A549 (cell line): ENCODE data around the gene RANBP3. TPM values are rescaled to one million over a fixed set of nuclear protein-coding genes. Genes with fewer than 3 reads are reported as not detected.

Experiments used
- ATAC-seq, 2 experiments: fragments of 200-7000 bp in 1 of 2; fragments of >200 bp in 1 of 2; cut with Nextera tagmentation in 1 of 2; cut with Tn5 transposase in 1 of 2; 3 replicates each; pipeline versions ENCODE4 v1.8.0 to v1.9.1; 2018 to 2020; ENCODE audit warnings: mild to moderate bottlenecking in 1 of 2, moderate library complexity in 1 of 2
- CTCF ChIA-PET: fragments of 300-600 bp; sonication (Branson Sonifier 250); formaldehyde crosslinking; extraction: SDS; loops from one replicate; lab custom pipeline; 2021; ENCODE audit warnings: antibody characterized with exemption, inconsistent platforms; lab: Yijun Ruan, JAX
- POLR2A ChIA-PET: fragments of 350-600 bp; formaldehyde crosslinking; extraction: SDS; loops from one replicate; lab custom pipeline; 2021; ENCODE audit warnings: antibody characterized with exemption, inconsistent platforms; lab: Yijun Ruan, JAX
- DNase-seq, 2 experiments: peaks; one replicate each; pipeline versions ENCODE4 v3.0.0 to v3.0.0-alpha.2; 2011 to 2016; ENCODE audit warnings: low read depth in 1 of 2, low spot score in 1 of 2
- FAIRE-seq: peaks from 2 replicates; lab custom pipeline; 2011; peaks lifted over from hg19 to GRCh38; lab: Jason Lieb, UNC
- H3K27ac ChIP-seq, 2 experiments: fragments of >200 bp; sonication (Bioruptor Twin); formaldehyde crosslinking; 3 replicates each; pipeline ENCODE4 v1.5.1; 2016 to 2017
- H3K4me1 ChIP-seq: fragments of >200 bp; sonication (Bioruptor Twin); formaldehyde crosslinking; 3 replicates; pipeline ENCODE4 v1.6.1; 2016
- H3K4me2 ChIP-seq: fragments of >200 bp; sonication (Bioruptor Twin); formaldehyde crosslinking; 3 replicates; pipeline ENCODE4 v1.6.1; 2016
- H3K4me3 ChIP-seq: fragments of >200 bp; sonication (Bioruptor Twin); formaldehyde crosslinking; 3 replicates; pipeline ENCODE4 v1.5.1; 2016
- H3K9me3 ChIP-seq: fragments of >200 bp; sonication (Bioruptor Twin); formaldehyde crosslinking; 3 replicates; pipeline ENCODE4 v1.6.1; 2016
- ATOH8 ChIP-seq: fragments of 250-450 bp; sonication (Bioruptor Pico); IDR thresholded peaks from 2 replicates; pipeline ENCODE4 v1.5.0; 2020; ENCODE audit warnings: low read depth, mild to moderate bottlenecking, moderate library complexity
- CBX8 ChIP-seq: fragments of 200-600 bp; sonication (generic); IDR thresholded peaks from 2 replicates; pipeline ENCODE4 v1.6.1; 2016
- CEBPB ChIP-seq, 2 experiments: fragments of >200 bp in 1 of 2; sonication (Bioruptor Twin) in 1 of 2; formaldehyde crosslinking in 1 of 2; IDR thresholded peaks; 2 replicates each; pipeline ENCODE4 v1.6.1; 2012 to 2016
- CHD4 ChIP-seq: fragments of 200-600 bp; sonication (generic); IDR thresholded peaks from 2 replicates; pipeline ENCODE4 v1.6.1; 2016; ENCODE audit warnings: antibody characterized with exemption, mild to moderate bottlenecking, borderline replicate concordance
- EHF ChIP-seq: fragments of 250-450 bp; sonication (Bioruptor Pico); IDR thresholded peaks from 2 replicates; pipeline ENCODE4 v1.5.0; 2020; ENCODE audit warnings: mild to moderate bottlenecking
- EHMT2 ChIP-seq: fragments of 200-600 bp; sonication (generic); IDR thresholded peaks from 2 replicates; pipeline ENCODE4 v1.6.1; 2016; ENCODE audit warnings: antibody characterized with exemption, low read depth, mild to moderate bottlenecking, moderate library complexity
- ELK1 ChIP-seq: fragments of 150-350 bp; IDR thresholded peaks from 2 replicates; pipeline ENCODE4 v1.6.1; 2014; ENCODE audit warnings: low read depth, mild to moderate bottlenecking, low read length
- FOSB ChIP-seq: fragments of 250-450 bp; sonication (Bioruptor Pico); IDR thresholded peaks from 2 replicates; pipeline ENCODE4 v1.5.0; 2020; ENCODE audit warnings: mild to moderate bottlenecking, moderate library complexity
- FOXS1 ChIP-seq: fragments of 250-450 bp; sonication (Bioruptor Pico); IDR thresholded peaks from 2 replicates; pipeline ENCODE4 v1.5.0; 2020; ENCODE audit warnings: mild to moderate bottlenecking, moderate library complexity
- HEYL ChIP-seq: fragments of 250-450 bp; sonication (Bioruptor Pico); IDR thresholded peaks from 2 replicates; pipeline ENCODE4 v1.8.0; 2021; ENCODE audit warnings: mild to moderate bottlenecking, moderate library complexity
- HOXA7 ChIP-seq: fragments of 250-450 bp; sonication (Bioruptor Pico); IDR thresholded peaks from 2 replicates; pipeline ENCODE4 v1.5.0; 2020; ENCODE audit warnings: mild to moderate bottlenecking, moderate library complexity
- HOXB5 ChIP-seq: fragments of 250-450 bp; sonication (Bioruptor Pico); IDR thresholded peaks from 2 replicates; pipeline ENCODE4 v1.5.0; 2020; ENCODE audit warnings: mild to moderate bottlenecking, moderate library complexity
- KDM5A ChIP-seq: fragments of 200-600 bp; sonication (generic); IDR thresholded peaks from 2 replicates; pipeline ENCODE4 v1.6.1; 2016; ENCODE audit warnings: antibody characterized with exemption, mild to moderate bottlenecking
- MYC ChIP-seq: IDR thresholded peaks from 2 replicates; pipeline ENCODE4 v1.6.1; 2012; ENCODE audit warnings: mild to moderate bottlenecking, inconsistent platforms, low read length, improper control_type of control experiment, borderline replicate concordance
- NPAS2 ChIP-seq: fragments of 250-450 bp; sonication (Bioruptor Pico); IDR thresholded peaks from 2 replicates; pipeline ENCODE4 v1.8.0; 2022; ENCODE audit warnings: mild to moderate bottlenecking, moderate library complexity, borderline replicate concordance
- POLR2A ChIP-seq: IDR thresholded peaks from 2 replicates; pipeline ENCODE4 v1.6.1; 2012; ENCODE audit warnings: mild to moderate bottlenecking, low read length
- RCOR1 ChIP-seq: fragments of 150-350 bp; IDR thresholded peaks from 2 replicates; pipeline ENCODE4 v1.6.1; 2014; ENCODE audit warnings: antibody characterized with exemption, low read length, low read depth
- RNF2 ChIP-seq: fragments of 200-600 bp; sonication (generic); IDR thresholded peaks from 2 replicates; pipeline ENCODE4 v1.6.1; 2016; ENCODE audit warnings: low read depth, mild to moderate bottlenecking, antibody characterized with exemption, moderate library complexity, borderline replicate concordance
- TFCP2L1 ChIP-seq: fragments of 250-450 bp; sonication (Bioruptor Pico); IDR thresholded peaks from 2 replicates; pipeline ENCODE4 v1.5.0; 2021; ENCODE audit warnings: mild to moderate bottlenecking
- USF2 ChIP-seq: fragments of 450-650 bp; IDR thresholded peaks from 2 replicates; pipeline ENCODE4 v1.6.1; 2014; ENCODE audit warnings: antibody characterized with exemption
- ZFP36 ChIP-seq: fragments of 450-650 bp; IDR thresholded peaks from 2 replicates; pipeline ENCODE4 v1.6.1; 2014; ENCODE audit warnings: borderline replicate concordance; ENCODE audit not compliant: partially characterized antibody
- WGBS: methylation state at CpG from one replicate; pipeline ENCODE4 v1.1.6; 2017; ENCODE audit errors: missing lambda C conversion rate; 5-methylcytosine and 5-hydroxymethylcytosine counted together
- polyA plus RNA-seq, 4 experiments: library from polyadenylated mRNA; depleted of rRNA in 3 of 4; stranded (reverse); fragments of >200 nt; fragmentation: RNase III in 1 of 4; extraction: RNeasy Plus Mini Kit Qiagen cat#74134 plus additional on column Dnase treatment in 1 of 4; gene quantifications; 2 replicates in 3 of 4; 3 replicates in 1 of 4; pipeline ENCODE4 v1.2.3, GENCODE V29; 2011 to 2017
- TF ChIP-seq, protein P1 (sequence below): fragments of >200 bp; sonication (Bioruptor Twin); formaldehyde crosslinking; IDR thresholded peaks from 3 replicates; pipeline ENCODE4 v1.5.1; 2016
- TF ChIP-seq, protein P2 (sequence below): fragments of >200 bp; sonication (Bioruptor Twin); formaldehyde crosslinking; IDR thresholded peaks from 2 replicates; pipeline ENCODE4 v1.6.1; 2016

The RANBP3 gene
- polyA plus RNA-seq, 2 of the 4 experiments (the other 2 are of a cell fraction): 39.2 to 53.5 TPM

GRCh38 chr19:5899728-5900526 is 78.0 kb downstream of the RANBP3 start:
- WGBS: 90% methylated on average over 12 of the region's 13 CpGs
- H3K4me1 ChIP-seq: peaks cover 5% of the 10 kb centered on the region; the same call in 1 of the 3 replicates
- DNase-seq (no peak), FAIRE-seq (no peak), ATAC-seq (no peak)
- no peak for TF ChIP-seq NPAS2 (CRISPR knock-in tag)
- TF ChIP-seq ELK1: no peak
- no peak for TF ChIP-seq RCOR1
- TF ChIP-seq HOXB5: no peak
- TF ChIP-seq FOXS1 (CRISPR knock-in tag): no peak
- no peak for TF ChIP-seq USF2
- TF ChIP-seq HEYL (CRISPR knock-in tag): no peak
- TF ChIP-seq CHD4: no peak
- no peak for TF ChIP-seq ATOH8 (CRISPR knock-in tag)
- no peak for TF ChIP-seq KDM5A
- TF ChIP-seq EHMT2: no peak
- no peak for TF ChIP-seq FOSB
- TF ChIP-seq EHF: no peak
- no peak for TF ChIP-seq RNF2
- TF ChIP-seq HOXA7 (CRISPR knock-in tag): no peak
- TF ChIP-seq MYC: no peak
- ChIA-PET CTCF (interaction anchor here (0.8 to 1.5 kb wide), 4 partner anchors 77 to 126 kb away, joined by 3 to 5 read pairs (median 4); no protein-coding TSS in a partner anchor), POLR2A (no interaction called here)
- H3K27ac ChIP-seq: no peak overlapping the region
- H3K4me2 ChIP-seq: no peak overlapping the region
- no peaks in the 10 kb centered on the region for H3K9me3 ChIP-seq
- H3K4me3 ChIP-seq: no peak overlapping the region

- CTCF ChIA-PET: interaction anchor here (0.6 to 2.1 kb wide), 4 partner anchors 27 to 124 kb away, joined by 3 to 9 read pairs (median 4); no protein-coding TSS in a partner anchor
- no peak for ATAC-seq
- POLR2A ChIA-PET: interaction anchor here (0.6 kb wide), 1 partner anchor 138 kb away, joined by 4 read pairs; no protein-coding TSS in a partner anchor
Measured at GRCh38 chr19:5897189-5897969, 80.6 kb downstream of the RANBP3 start.

More at GRCh38 chr19:5897189-5897969, 80.6 kb downstream of the RANBP3 start:
- 91% methylated on average over 18 of the region's 30 CpGs for WGBS
- Histone ChIP-seq H3K4me3 (no peak overlapping the region), H3K27ac (no peak overlapping the region), H3K4me1 (peaks cover 2% of the 10 kb centered on the region; the same call in 1 of the 3 replicates), H3K4me2 (no peak overlapping the region), H3K9me3 (no peaks in the 10 kb centered on the region)
- DNase-seq (no peak), FAIRE-seq (no peak)
- no peak for TF ChIP-seq CBX8
- TF ChIP-seq HOXB5: no peak
- TF ChIP-seq HOXA7 (CRISPR knock-in tag): no peak
- no peak for TF ChIP-seq RCOR1
- TF ChIP-seq, protein P1, sequence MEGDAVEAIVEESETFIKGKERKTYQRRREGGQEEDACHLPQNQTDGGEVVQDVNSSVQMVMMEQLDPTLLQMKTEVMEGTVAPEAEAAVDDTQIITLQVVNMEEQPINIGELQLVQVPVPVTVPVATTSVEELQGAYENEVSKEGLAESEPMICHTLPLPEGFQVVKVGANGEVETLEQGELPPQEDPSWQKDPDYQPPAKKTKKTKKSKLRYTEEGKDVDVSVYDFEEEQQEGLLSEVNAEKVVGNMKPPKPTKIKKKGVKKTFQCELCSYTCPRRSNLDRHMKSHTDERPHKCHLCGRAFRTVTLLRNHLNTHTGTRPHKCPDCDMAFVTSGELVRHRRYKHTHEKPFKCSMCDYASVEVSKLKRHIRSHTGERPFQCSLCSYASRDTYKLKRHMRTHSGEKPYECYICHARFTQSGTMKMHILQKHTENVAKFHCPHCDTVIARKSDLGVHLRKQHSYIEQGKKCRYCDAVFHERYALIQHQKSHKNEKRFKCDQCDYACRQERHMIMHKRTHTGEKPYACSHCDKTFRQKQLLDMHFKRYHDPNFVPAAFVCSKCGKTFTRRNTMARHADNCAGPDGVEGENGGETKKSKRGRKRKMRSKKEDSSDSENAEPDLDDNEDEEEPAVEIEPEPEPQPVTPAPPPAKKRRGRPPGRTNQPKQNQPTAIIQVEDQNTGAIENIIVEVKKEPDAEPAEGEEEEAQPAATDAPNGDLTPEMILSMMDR: no peak
- TF ChIP-seq ZFP36: no peak
- no peak for TF ChIP-seq CEBPB (IDR thresholded peaks at IDR 0.05)
- no peak for TF ChIP-seq TFCP2L1 (CRISPR knock-in tag)
- TF ChIP-seq POLR2A: no peak
- TF ChIP-seq, protein P2, sequence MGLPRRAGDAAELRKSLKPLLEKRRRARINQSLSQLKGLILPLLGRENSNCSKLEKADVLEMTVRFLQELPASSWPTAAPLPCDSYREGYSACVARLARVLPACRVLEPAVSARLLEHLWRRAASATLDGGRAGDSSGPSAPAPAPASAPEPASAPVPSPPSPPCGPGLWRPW: no peak
